ENCODE measurements around the gene MIDN.

The MIDN gene

GRCh38 chr19:1258163-1258492, 9.7 kb downstream of the MIDN start:
- DNase-seq (ENCODE audit: low read depth, low spot score) = no peak
- ChIA-PET POLR2A (interaction anchor here (1.1 to 7.6 kb wide), 3 partner anchors 7 to 15 kb away, joined by 4 to 188 read pairs (median 36); partner anchors contain the start of gene CIRBP), CTCF (interaction anchor here (6.4 kb wide), 1 partner anchor 10 kb away, joined by 69 read pairs; the partner anchor contains the start of gene CIRBP)
- H3K4me3 ChIP-seq (ENCODE audit: low read depth, low read length) = no peak overlapping the region
- TF ChIP-seq, protein P1, sequence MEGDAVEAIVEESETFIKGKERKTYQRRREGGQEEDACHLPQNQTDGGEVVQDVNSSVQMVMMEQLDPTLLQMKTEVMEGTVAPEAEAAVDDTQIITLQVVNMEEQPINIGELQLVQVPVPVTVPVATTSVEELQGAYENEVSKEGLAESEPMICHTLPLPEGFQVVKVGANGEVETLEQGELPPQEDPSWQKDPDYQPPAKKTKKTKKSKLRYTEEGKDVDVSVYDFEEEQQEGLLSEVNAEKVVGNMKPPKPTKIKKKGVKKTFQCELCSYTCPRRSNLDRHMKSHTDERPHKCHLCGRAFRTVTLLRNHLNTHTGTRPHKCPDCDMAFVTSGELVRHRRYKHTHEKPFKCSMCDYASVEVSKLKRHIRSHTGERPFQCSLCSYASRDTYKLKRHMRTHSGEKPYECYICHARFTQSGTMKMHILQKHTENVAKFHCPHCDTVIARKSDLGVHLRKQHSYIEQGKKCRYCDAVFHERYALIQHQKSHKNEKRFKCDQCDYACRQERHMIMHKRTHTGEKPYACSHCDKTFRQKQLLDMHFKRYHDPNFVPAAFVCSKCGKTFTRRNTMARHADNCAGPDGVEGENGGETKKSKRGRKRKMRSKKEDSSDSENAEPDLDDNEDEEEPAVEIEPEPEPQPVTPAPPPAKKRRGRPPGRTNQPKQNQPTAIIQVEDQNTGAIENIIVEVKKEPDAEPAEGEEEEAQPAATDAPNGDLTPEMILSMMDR (IDR thresholded peaks at IDR 0.05; ENCODE audit: insufficient read depth, low read length, missing control alignments) = no peak

- POLR2A ChIA-PET = interaction anchor here (1.1 to 7.6 kb wide), 3 partner anchors 6 to 14 kb away, joined by 4 to 188 read pairs (median 36); partner anchors contain the start of gene CIRBP
- H3K4me3 ChIP-seq (ENCODE audit: low read depth, low read length) = no peak overlapping the region
- no peak for DNase-seq (ENCODE audit: low read depth, low spot score)
- TF ChIP-seq, protein P1 (IDR thresholded peaks at IDR 0.05; ENCODE audit: insufficient read depth, low read length, missing control alignments) = no peak
- CTCF ChIA-PET = interaction anchor here (6.4 to 11.8 kb wide), 2 partner anchors 9 to 16 kb away, joined by 69 to 626 read pairs; partner anchors contain the start of genes ATP5F1D and CIRBP
Measured at GRCh38 chr19:1258707-1259205, 10.4 kb downstream of the MIDN start.

DNA sequence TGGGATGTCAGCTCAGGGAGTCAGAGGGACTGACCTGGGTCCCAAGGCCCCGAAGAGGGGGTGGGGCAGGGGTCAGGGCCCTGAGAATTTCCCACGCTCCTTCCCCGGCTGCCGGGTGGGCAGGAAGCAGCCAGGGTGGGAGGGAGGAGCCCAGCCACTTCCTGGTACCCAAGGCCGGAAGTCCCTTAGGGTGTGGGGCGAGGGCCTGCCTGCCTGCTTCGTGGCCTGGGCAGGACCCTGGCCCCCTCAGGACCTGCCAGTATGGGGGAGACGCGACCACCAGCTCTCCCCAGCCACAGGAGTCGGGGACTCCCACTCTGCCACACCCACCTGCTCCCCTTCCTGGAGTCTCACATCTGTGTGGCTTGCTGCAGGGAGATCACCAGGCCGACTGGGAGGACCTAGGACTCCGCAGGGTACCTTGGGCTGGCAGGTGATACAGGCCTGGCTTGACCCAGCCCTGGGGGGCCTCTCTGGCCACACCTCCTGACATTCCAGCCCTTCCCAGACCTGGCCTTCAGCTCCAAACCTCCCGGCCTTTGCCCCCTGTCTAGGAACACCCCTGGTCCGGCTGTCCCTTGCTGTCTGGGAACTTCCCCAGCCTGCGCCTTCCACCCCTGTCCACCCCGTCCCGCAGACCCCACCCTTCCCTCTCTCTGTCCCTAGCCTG, 11.0 kb downstream of the MIDN start:
- ChIA-PET CTCF (interaction anchor here (11.8 kb wide), 1 partner anchor 17 kb away, joined by 626 read pairs; the partner anchor contains the start of gene ATP5F1D), POLR2A (interaction anchor here (4.1 kb wide), 1 partner anchor 10 kb away, joined by 36 read pairs; the partner anchor contains the start of gene CIRBP)
- no peak overlapping the region for H3K4me3 ChIP-seq (ENCODE audit: low read depth, low read length)
- TF ChIP-seq, protein P1 (IDR thresholded peaks at IDR 0.05; ENCODE audit: insufficient read depth, low read length, missing control alignments) = no peak
- DNase-seq (ENCODE audit: low read depth, low spot score) = no peak

DNA sequence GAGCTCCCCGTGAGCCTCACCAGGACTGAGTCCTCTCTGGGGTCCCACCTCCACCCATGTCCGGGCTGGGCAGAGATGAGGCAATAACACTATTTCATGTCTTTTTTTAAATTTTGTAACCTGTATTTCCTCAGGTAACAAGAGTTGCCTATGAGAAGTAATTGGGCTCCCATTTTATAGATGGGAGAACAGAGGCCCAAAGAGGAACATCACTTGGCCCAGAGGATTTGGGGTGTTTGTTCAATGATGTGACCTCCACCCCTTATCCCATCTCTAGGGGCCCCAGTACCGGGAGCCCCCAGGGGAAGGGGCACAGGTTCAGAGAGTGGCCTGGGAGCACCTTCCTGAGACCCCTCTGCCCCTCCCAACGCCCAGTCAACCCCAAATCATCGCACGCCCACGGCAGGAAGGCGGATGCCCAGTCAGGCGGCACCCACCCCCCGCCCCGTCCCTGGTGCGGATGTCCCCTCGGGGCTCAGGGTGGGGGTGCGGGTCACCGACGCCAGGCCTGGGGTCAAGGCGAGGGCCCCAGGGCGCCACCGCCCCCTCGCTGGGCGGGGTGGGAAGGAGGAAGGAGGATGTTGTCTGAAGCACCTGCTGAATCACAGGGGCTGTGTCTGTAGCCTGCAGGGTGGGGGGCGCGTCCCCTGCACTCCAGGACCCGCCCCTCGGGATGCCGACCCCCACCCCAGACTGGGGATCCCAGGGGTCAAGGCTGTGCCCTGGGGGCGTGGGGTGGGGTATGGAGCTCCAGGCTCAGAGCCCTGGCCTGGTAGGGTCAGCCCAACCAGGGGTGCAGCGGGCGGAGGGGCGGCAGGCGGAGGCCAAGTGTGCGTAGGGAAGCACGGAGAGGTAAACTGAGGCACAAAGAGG, 11.7 kb downstream of the MIDN start:
- ChIA-PET CTCF (interaction anchor here (11.8 kb wide), 1 partner anchor 17 kb away, joined by 626 read pairs; the partner anchor contains the start of gene ATP5F1D), POLR2A (interaction anchor here (0.6 to 4.1 kb wide), 3 partner anchors 9 to 158 kb away, joined by 3 to 36 read pairs (median 6); partner anchors contain the start of gene CIRBP)
- TF ChIP-seq, protein P1 (IDR thresholded peaks at IDR 0.05; ENCODE audit: insufficient read depth, low read length, missing control alignments) = no peak
- peak overlapping the region; percentile 30; the same call in 1 of the 2 replicates for H3K4me3 ChIP-seq (ENCODE audit: low read depth, low read length)
- no peak for DNase-seq (ENCODE audit: low read depth, low spot score)

DNA sequence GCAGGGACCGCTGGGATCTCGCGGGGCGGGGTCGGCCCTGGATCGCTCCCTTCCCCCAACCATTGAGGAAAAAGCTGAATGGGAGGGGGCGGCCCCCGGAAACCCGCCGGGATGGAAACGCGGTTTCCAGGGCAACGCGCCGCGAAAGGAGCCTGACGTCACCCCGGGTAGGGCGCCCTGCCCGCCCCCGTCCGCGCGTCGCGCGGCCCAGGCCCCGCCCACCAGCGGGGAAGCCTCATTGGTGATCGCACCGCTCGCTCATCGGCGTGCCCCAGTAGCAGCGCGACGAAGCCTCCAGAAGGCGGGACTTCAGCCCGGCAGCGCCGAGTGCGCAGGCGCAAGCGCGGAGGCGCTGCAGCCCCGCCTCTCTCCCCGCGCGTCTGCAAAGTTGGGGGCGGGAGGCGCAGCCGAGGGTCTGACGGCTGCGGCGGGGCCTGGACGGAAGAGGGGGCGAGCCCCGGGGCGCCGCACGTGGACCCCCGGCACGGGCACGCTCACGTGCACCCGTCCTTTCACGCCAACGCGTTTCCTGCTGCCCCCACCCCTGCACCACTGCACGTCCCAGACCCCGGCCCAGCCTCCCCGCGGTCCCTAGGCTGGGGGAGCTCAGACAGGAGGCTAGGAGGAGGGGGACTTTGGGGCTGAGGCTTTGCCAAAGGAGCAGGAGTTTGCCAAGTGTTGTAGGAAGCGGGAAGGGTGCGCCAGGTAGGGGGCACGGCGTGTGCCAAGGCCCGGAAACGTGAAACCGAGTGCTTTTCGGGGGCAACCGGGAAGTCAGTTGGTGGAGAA, 12.6 kb downstream of the MIDN start:
- ChIA-PET POLR2A (interaction anchor here (0.6 to 7.3 kb wide), 5 partner anchors 6 to 159 kb away, joined by 3 to 188 read pairs (median 6); partner anchors contain the start of gene CIRBP), CTCF (interaction anchor here (11.8 kb wide), 1 partner anchor 18 kb away, joined by 626 read pairs; the partner anchor contains the start of gene ATP5F1D)
- TF ChIP-seq, protein P1 (IDR thresholded peaks at IDR 0.05; ENCODE audit: insufficient read depth, low read length, missing control alignments) = no peak
- peak overlapping the region; percentile 69 for H3K4me3 ChIP-seq (ENCODE audit: low read depth, low read length)
- DNase-seq (ENCODE audit: low read depth, low spot score) = no peak
